H9 (cell line): ENCODE measurements around the gene ZNF81. TPM values are rescaled to one million over a fixed set of nuclear protein-coding genes. Genes with fewer than 3 reads are reported as not detected.

ENCODE experiments used
- DNase-seq: peaks from one replicate; pipeline ENCODE4 v3.0.0-alpha.2; 2017
- H2AFZ ChIP-seq: one replicate; pipeline ENCODE4 v1.6.1; 2013; ENCODE audit warnings: mild to moderate bottlenecking, low read length, control low read depth, moderate library complexity
- H2AK5ac ChIP-seq: 2 replicates; pipeline ENCODE4 v1.6.1; 2013; ENCODE audit warnings: low read length, control low read depth, mixed read lengths; ENCODE audit not compliant: insufficient read length
- H2BK120ac ChIP-seq: one replicate; pipeline ENCODE4 v1.6.1; 2013; ENCODE audit warnings: low read depth, mild to moderate bottlenecking, low read length, control low read depth, inconsistent platforms; ENCODE audit not compliant: poor library complexity, severe bottlenecking
- H2BK12ac ChIP-seq: 2 replicates; pipeline ENCODE4 v1.6.1; 2013; ENCODE audit warnings: low read length, control low read depth, mixed read lengths, low read depth; ENCODE audit not compliant: insufficient read length
- H2BK15ac ChIP-seq: 2 replicates; pipeline ENCODE4 v1.6.1; 2013; ENCODE audit warnings: low read depth, low read length, control low read depth
- H2BK20ac ChIP-seq: one replicate; pipeline ENCODE4 v1.6.1; 2013; ENCODE audit warnings: low read depth, mild to moderate bottlenecking, low read length, control low read depth, inconsistent platforms; ENCODE audit not compliant: poor library complexity, severe bottlenecking
- H2BK5ac ChIP-seq: 2 replicates; pipeline ENCODE4 v1.6.1; 2013; ENCODE audit warnings: low read length, control low read depth, mixed read lengths; ENCODE audit not compliant: insufficient read length
- H3K14ac ChIP-seq: 2 replicates; pipeline ENCODE4 v1.6.1; 2013; ENCODE audit warnings: low read length, control low read depth; ENCODE audit not compliant: insufficient read depth
- H3K18ac ChIP-seq: 2 replicates; pipeline ENCODE4 v1.6.1; 2013; ENCODE audit warnings: low read depth, mild to moderate bottlenecking, mixed read lengths, low read length, control low read depth; ENCODE audit not compliant: insufficient read length
- H3K23ac ChIP-seq: 2 replicates; pipeline ENCODE4 v1.6.1; 2013; ENCODE audit warnings: low read length, control low read depth, mixed read lengths, low read depth; ENCODE audit not compliant: insufficient read length
- H3K23me2 ChIP-seq: 2 replicates; pipeline ENCODE4 v1.6.1; 2013; ENCODE audit warnings: low read depth, mild to moderate bottlenecking, mixed read lengths, low read length, control low read depth; ENCODE audit not compliant: insufficient read length, poor library complexity, severe bottlenecking
- H3K27ac ChIP-seq: 2 replicates; pipeline ENCODE4 v1.5.1; 2013; ENCODE audit warnings: low read length, control low read depth, mixed read lengths, low read depth; ENCODE audit not compliant: insufficient read length
- H3K27me3 ChIP-seq: 2 replicates; pipeline ENCODE4 v1.6.1; 2013; ENCODE audit warnings: low read length, control low read depth, inconsistent platforms; ENCODE audit not compliant: insufficient read depth
- H3K4ac ChIP-seq: 2 replicates; pipeline ENCODE4 v1.6.1; 2013; ENCODE audit warnings: low read depth, mild to moderate bottlenecking, control low read depth, inconsistent platforms, low read length, moderate library complexity
- H3K4me1 ChIP-seq: 2 replicates; pipeline ENCODE4 v1.6.1; 2013; ENCODE audit warnings: low read length, control low read depth, inconsistent platforms; ENCODE audit not compliant: insufficient read depth
- H3K4me2 ChIP-seq: 2 replicates; pipeline ENCODE4 v1.6.1; 2013; ENCODE audit warnings: low read length, control low read depth, mixed read lengths; ENCODE audit not compliant: insufficient read length, insufficient read depth
- H3K56ac ChIP-seq: 2 replicates; pipeline ENCODE4 v1.6.1; 2013; ENCODE audit warnings: low read depth, mild to moderate bottlenecking, mixed read lengths, low read length, control low read depth; ENCODE audit not compliant: insufficient read length
- H3K79me1 ChIP-seq: 2 replicates; pipeline ENCODE4 v1.6.1; 2013; ENCODE audit warnings: low read depth, mild to moderate bottlenecking, moderate library complexity, low read length, control low read depth, inconsistent platforms; ENCODE audit not compliant: insufficient read depth, poor library complexity, severe bottlenecking
- H3K79me2 ChIP-seq: 2 replicates; pipeline ENCODE4 v1.6.1; 2013; ENCODE audit warnings: low read length, control low read depth, inconsistent platforms; ENCODE audit not compliant: insufficient read depth
- H3K9ac ChIP-seq: 2 replicates; pipeline ENCODE4 v1.6.1; 2013; ENCODE audit warnings: low read length, control low read depth, mixed read lengths; ENCODE audit not compliant: insufficient read length; ENCODE audit errors: extremely low read depth
- H3K9me3 ChIP-seq: one replicate; pipeline ENCODE4 v1.6.1; 2013; ENCODE audit warnings: low read depth, low read length, inconsistent platforms; ENCODE audit not compliant: control insufficient read depth
- H3T11ph ChIP-seq: one replicate; pipeline ENCODE4 v1.6.1; 2013; ENCODE audit warnings: mild to moderate bottlenecking, low read length, control low read depth, inconsistent platforms
- H4K20me1 ChIP-seq: one replicate; pipeline ENCODE4 v1.6.1; 2013; ENCODE audit not compliant: control insufficient read depth, insufficient read length, insufficient read depth
- H4K5ac ChIP-seq: 2 replicates; pipeline ENCODE4 v1.6.1; 2013; ENCODE audit warnings: low read depth, mild to moderate bottlenecking, mixed read lengths, low read length, control low read depth; ENCODE audit not compliant: insufficient read length
- H4K8ac ChIP-seq: replicated peaks from 2 replicates; pipeline ENCODE4 v1.6.1; 2013; ENCODE audit warnings: low read length, control low read depth, mixed read lengths, low read depth; ENCODE audit not compliant: insufficient read length
- H4K91ac ChIP-seq: 2 replicates; pipeline ENCODE4 v1.6.1; 2013; ENCODE audit warnings: low read depth, mild to moderate bottlenecking, moderate library complexity, mixed read lengths, low read length, control low read depth; ENCODE audit not compliant: insufficient read length
- H3K27ac Mint-ChIP-seq, 3 experiments: 2 replicates in 2 of 3; 3 replicates in 1 of 3; pipeline ENCODE4 v1.8.0; 2020 to 2021; ENCODE audit warnings: mixed read lengths in 3 of 3, mild to moderate bottlenecking in 1 of 3, moderate library complexity in 1 of 3
- H3K27me3 Mint-ChIP-seq: 2 replicates; pipeline ENCODE4 v1.8.0; 2021; ENCODE audit warnings: low read depth, mild to moderate bottlenecking, moderate library complexity, mixed read lengths
- H3K36me3 Mint-ChIP-seq, 3 experiments: 2 replicates in 2 of 3; 3 replicates in 1 of 3; pipeline ENCODE4 v1.8.0; 2020 to 2021; ENCODE audit warnings: low read depth in 3 of 3, mixed read lengths in 3 of 3; ENCODE audit not compliant: insufficient read depth in 1 of 3
- H3K4me1 Mint-ChIP-seq, 2 experiments: 2 replicates each; pipeline ENCODE4 v1.8.0; 2020; ENCODE audit warnings: mixed read lengths in 2 of 2
- H3K4me3 Mint-ChIP-seq, 2 experiments: 2 replicates in 1 of 2; 3 replicates in 1 of 2; pipeline ENCODE4 v1.8.0; 2020 to 2021; ENCODE audit warnings: mild to moderate bottlenecking in 2 of 2, mixed read lengths in 2 of 2, moderate library complexity in 1 of 2
- H3K9me3 Mint-ChIP-seq, 2 experiments: 2 replicates in 1 of 2; 3 replicates in 1 of 2; pipeline ENCODE4 v1.8.0; 2020; ENCODE audit warnings: mild to moderate bottlenecking in 2 of 2, mixed read lengths in 2 of 2, moderate library complexity in 1 of 2
- WGBS: extraction: QIAGEN DNeasy Blood & Tissue Kit; methylation state at CpG from one replicate; pipeline ENCODE4 v1.1.7; 2013; ENCODE audit warnings: missing lambda C conversion rate, low lambda C conversion rate, mixed read lengths; ENCODE audit not compliant: insufficient read length; ENCODE audit errors: extremely low coverage; 5-methylcytosine and 5-hydroxymethylcytosine counted together
- total RNA-seq: library from RNA; stranded (reverse); gene quantifications from 2 replicates; pipeline ENCODE4 v1.2.1, GENCODE V29; 2021
- TF ChIP-seq, protein P1 (sequence below): fragments of 200-600 bp; sonication (generic); conservative IDR thresholded peaks from 3 replicates; pipeline ENCODE4 v1.8.0; 2021; ENCODE audit warnings: antibody characterized with exemption, mild to moderate bottlenecking

The ZNF81 gene
- total RNA-seq, 1 experiment from 2014 or later = 11.0 TPM

DNA sequence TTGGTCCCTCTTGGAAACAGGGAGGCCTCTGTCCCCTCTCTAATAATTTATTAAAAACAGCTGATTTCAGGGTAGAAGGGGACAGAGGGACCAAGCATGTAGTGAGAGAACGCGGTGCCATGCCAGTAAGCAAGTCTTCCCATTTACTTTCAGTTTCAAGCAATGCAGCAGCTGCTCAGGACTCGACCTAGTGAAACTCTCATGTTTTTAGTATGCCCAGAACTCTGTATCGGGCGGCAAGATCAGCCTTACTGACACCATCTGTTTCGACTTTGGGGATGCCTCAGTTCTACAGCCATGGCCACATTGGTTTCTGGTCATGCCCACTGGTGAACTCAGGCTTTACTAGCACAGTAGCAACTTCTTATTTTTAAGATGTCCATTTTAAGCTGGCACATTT is 40.6 kb downstream of the ZNF81 start:
- H4K91ac ChIP-seq = no peak overlapping the region
- peaks cover 44 to 73% (median 64%) of the 10 kb centered on the region in 3 experiments for H3K36me3 Mint-ChIP-seq
- H3K27ac ChIP-seq = no peak overlapping the region
- H2BK15ac ChIP-seq = no peak overlapping the region
- no peak overlapping the region for H2BK12ac ChIP-seq
- H3K4me1 Mint-ChIP-seq = peaks cover 5 to 6% of the 10 kb centered on the region in 2 experiments
- H4K20me1 ChIP-seq = no peaks in the 10 kb centered on the region
- H2BK120ac ChIP-seq = no peak overlapping the region
- H3K4me1 ChIP-seq = no peaks in the 10 kb centered on the region
- no peak overlapping the region for H3T11ph ChIP-seq
- H3K9ac ChIP-seq = no peak overlapping the region
- H2BK20ac ChIP-seq = no peak overlapping the region
- no peak overlapping the region for H3K4me3 Mint-ChIP-seq
- no peak overlapping the region for H3K23ac ChIP-seq
- H3K4ac ChIP-seq = no peak overlapping the region
- no peak overlapping the region for H2BK5ac ChIP-seq
- H4K8ac ChIP-seq = no peak overlapping the region
- no peak overlapping the region for H3K4me2 ChIP-seq
- H3K56ac ChIP-seq = no peak overlapping the region
- TF ChIP-seq, protein P1, sequence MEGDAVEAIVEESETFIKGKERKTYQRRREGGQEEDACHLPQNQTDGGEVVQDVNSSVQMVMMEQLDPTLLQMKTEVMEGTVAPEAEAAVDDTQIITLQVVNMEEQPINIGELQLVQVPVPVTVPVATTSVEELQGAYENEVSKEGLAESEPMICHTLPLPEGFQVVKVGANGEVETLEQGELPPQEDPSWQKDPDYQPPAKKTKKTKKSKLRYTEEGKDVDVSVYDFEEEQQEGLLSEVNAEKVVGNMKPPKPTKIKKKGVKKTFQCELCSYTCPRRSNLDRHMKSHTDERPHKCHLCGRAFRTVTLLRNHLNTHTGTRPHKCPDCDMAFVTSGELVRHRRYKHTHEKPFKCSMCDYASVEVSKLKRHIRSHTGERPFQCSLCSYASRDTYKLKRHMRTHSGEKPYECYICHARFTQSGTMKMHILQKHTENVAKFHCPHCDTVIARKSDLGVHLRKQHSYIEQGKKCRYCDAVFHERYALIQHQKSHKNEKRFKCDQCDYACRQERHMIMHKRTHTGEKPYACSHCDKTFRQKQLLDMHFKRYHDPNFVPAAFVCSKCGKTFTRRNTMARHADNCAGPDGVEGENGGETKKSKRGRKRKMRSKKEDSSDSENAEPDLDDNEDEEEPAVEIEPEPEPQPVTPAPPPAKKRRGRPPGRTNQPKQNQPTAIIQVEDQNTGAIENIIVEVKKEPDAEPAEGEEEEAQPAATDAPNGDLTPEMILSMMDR = no peak
- peaks cover 71% of the 10 kb centered on the region for H3K9me3 ChIP-seq
- no peak overlapping the region for H3K14ac ChIP-seq
- no peaks in the 10 kb centered on the region; the same call in 1 of the 2 replicates for H3K27me3 Mint-ChIP-seq
- no peaks in the 10 kb centered on the region for H3K27me3 ChIP-seq
- H3K18ac ChIP-seq = no peak overlapping the region
- peaks cover 84 to 89% of the 10 kb centered on the region in 2 experiments for H3K9me3 Mint-ChIP-seq
- H3K79me2 ChIP-seq = no peaks in the 10 kb centered on the region; the same call in 1 of the 2 replicates
- no peak overlapping the region for H3K27ac Mint-ChIP-seq
- no peak overlapping the region for H2AFZ ChIP-seq
- no peak overlapping the region for H4K5ac ChIP-seq
- no peak overlapping the region for H2AK5ac ChIP-seq
- WGBS = no CpG with 5 or more reads among the region's 6 CpGs
- no peaks in the 10 kb centered on the region for H3K23me2 ChIP-seq
- H3K79me1 ChIP-seq = no peaks in the 10 kb centered on the region
- no peak for DNase-seq
